ENCODE results near the gene CCIN.

GRCh38 chr9:36161187-36161586, 8.0 kb upstream of the CCIN start:
- TF ChIP-seq YY1 (IDR thresholded peaks at IDR 0.05; ENCODE audit: insufficient read depth, insufficient read length) (no peak), ZNF274 (IDR thresholded peaks at IDR 0.05; ENCODE audit: low read depth, low read length) (no peak)
